RWPE2 (cell line): ENCODE results near the gene MAJIN.

Experiments
- ATAC-seq: fragments of 200-7000 bp; cut with Tn5 transposase; 3 replicates; pipeline ENCODE4 v1.9.1; 2021; ENCODE audit warnings: low read depth
- DNase-seq: peaks from one replicate; pipeline ENCODE4 v3.0.0-alpha.2; 2020; ENCODE audit warnings: low spot score
- H3K27ac ChIP-seq: fragments of 450-650 bp; 2 replicates; pipeline ENCODE4 v1.5.1; 2017; ENCODE audit warnings: mild to moderate bottlenecking; ENCODE audit not compliant: poor library complexity, severe bottlenecking
- H3K27me3 ChIP-seq: fragments of 250-450 bp; sonication (Bioruptor Pico); 2 replicates; pipeline ENCODE4 v1.5.1; 2021; ENCODE audit warnings: mild to moderate bottlenecking, moderate library complexity; ENCODE audit not compliant: insufficient read depth, poor library complexity, severe bottlenecking
- H3K36me3 ChIP-seq: fragments of 250-450 bp; sonication (Bioruptor Pico); 2 replicates; pipeline ENCODE4 v1.5.1; 2020; ENCODE audit warnings: low read depth, mild to moderate bottlenecking, moderate library complexity
- H3K4me1 ChIP-seq: fragments of 250-450 bp; sonication (Bioruptor Pico); 2 replicates; pipeline ENCODE4 v1.5.1; 2021; ENCODE audit warnings: mild to moderate bottlenecking, moderate library complexity; ENCODE audit not compliant: insufficient read depth, poor library complexity, severe bottlenecking
- H3K4me3 ChIP-seq: fragments of 250-450 bp; sonication (Bioruptor Pico); 2 replicates; pipeline ENCODE4 v1.5.1; 2021; ENCODE audit warnings: mild to moderate bottlenecking, moderate library complexity; ENCODE audit not compliant: severe bottlenecking
- H3K9me3 ChIP-seq: fragments of 250-450 bp; sonication (Bioruptor Pico); 2 replicates; pipeline ENCODE4 v1.5.1; 2021; ENCODE audit warnings: mild to moderate bottlenecking, moderate library complexity; ENCODE audit not compliant: severe bottlenecking
- TF ChIP-seq, protein P1 (sequence below): fragments of 450-650 bp; IDR thresholded peaks from one replicate; pipeline ENCODE4 v1.5.1; 2017; ENCODE audit warnings: mild to moderate bottlenecking, moderate library complexity; ENCODE audit not compliant: poor library complexity, severe bottlenecking

The MAJIN gene

DNA sequence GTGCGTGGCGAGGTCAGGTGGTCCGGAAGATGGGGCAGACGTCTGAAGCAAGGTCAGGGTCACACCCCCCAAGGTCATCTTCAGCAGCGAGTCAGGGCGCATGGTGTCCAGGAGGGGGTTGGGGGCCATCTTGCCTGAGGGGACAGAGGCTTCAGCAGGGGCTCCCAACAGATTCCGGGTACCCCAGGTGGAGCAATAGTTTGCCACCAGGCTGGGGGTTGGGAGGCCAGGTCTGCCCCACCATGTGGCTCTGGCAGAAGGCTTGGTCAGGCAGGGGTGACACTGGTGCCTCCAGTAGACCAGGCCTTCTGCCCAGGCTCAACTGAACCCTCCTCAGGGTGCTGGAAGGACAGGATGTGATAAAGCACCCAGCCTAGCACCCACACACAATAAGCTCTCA is 60.8 kb downstream of the MAJIN start:
- no peak for ATAC-seq
- TF ChIP-seq, protein P1, sequence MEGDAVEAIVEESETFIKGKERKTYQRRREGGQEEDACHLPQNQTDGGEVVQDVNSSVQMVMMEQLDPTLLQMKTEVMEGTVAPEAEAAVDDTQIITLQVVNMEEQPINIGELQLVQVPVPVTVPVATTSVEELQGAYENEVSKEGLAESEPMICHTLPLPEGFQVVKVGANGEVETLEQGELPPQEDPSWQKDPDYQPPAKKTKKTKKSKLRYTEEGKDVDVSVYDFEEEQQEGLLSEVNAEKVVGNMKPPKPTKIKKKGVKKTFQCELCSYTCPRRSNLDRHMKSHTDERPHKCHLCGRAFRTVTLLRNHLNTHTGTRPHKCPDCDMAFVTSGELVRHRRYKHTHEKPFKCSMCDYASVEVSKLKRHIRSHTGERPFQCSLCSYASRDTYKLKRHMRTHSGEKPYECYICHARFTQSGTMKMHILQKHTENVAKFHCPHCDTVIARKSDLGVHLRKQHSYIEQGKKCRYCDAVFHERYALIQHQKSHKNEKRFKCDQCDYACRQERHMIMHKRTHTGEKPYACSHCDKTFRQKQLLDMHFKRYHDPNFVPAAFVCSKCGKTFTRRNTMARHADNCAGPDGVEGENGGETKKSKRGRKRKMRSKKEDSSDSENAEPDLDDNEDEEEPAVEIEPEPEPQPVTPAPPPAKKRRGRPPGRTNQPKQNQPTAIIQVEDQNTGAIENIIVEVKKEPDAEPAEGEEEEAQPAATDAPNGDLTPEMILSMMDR, result no peak

DNA sequence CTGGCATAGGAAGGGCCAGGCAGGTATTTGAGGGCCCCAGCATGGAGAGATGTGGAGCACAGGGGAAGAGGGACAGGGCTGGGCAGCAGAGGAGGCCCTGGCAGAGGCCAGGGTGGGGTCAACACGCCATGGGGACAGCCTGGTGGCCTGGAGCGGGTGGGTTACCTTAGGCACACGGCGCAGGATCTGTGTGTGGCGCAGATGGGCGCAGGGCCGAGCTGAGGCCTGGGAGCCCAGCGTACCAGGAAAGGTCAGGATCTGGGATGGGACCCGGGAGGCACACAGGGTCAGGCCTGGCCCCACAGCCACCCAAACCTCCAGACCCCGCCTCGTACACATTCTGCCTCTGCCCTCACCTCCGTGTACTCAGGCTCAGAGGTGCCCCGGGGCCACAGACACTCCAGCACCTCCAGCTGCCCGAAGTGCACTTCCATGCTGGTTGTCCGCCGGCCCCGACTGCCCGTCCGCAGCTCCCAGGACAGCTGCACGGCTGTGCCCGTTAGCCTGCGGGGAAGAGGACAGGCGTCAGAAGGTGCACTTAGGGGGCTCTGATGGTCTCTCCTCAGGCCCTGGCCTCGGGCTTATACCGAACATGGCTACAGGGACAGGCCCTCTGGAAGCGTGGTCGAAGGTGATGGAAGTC is 61.3 kb downstream of the MAJIN start:
- no peaks in the 10 kb centered on the region for H3K9me3 ChIP-seq
- TF ChIP-seq, protein P1, result no peak
- no peak for DNase-seq

More for the DNA sequence above, 60.8 kb downstream of the MAJIN start:
- Histone ChIP-seq H3K27me3 (no peaks in the 10 kb centered on the region), H3K4me3 (no peak overlapping the region), H3K4me1 (peaks cover 3% of the 10 kb centered on the region), H3K36me3 (peaks cover 44% of the 10 kb centered on the region), H3K27ac (no peak overlapping the region), H3K9me3 (no peaks in the 10 kb centered on the region)
- DNase-seq, result no peak

DNA sequence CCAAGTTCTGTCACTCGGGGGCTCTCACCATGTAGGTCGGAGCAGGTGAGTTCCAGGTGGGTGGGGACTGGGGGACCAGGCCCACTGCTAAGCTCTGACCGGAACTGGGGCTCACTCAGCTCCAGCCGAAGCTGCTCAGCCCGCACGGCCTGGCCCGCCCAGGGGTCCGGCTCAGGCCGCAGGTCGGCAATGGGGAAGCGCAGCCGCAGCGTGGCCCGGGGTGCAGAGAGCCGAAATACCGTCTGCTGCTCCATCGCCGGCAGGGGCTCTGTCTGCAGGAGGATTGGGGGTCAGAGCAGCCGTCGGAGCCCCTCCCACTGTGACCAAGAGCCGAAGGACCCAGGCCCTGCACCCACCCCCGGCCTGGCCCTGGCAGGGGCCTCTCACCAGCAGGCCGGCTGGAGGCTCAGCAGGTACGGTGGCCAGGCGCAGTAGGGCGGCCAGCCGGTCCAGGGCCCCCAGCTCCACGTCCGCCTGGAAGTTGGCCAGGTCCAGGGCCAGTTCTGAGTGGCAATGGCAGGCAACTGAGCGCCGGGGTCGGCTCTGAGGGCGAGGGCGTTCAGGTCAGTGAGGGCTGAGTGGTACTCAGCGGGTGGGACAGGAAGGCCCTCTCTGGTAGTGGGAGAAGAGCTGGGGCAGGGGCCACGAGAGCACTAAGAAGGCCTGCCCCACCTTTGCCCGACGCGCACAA is 62.1 kb downstream of the MAJIN start:
- Histone ChIP-seq H3K9me3 (no peaks in the 10 kb centered on the region), H3K4me1 (no peaks in the 10 kb centered on the region), H3K27ac (no peak overlapping the region), H3K27me3 (no peaks in the 10 kb centered on the region), H3K4me3 (no peak overlapping the region), H3K36me3 (peaks cover 56% of the 10 kb centered on the region)
- TF ChIP-seq, protein P1, result no peak
- no peak for ATAC-seq
- DNase-seq, result no peak

More for the DNA sequence above, 61.3 kb downstream of the MAJIN start:
- H3K27me3 ChIP-seq, result no peaks in the 10 kb centered on the region
- H3K4me1 ChIP-seq, result no peaks in the 10 kb centered on the region
- no peak for ATAC-seq
- H3K4me3 ChIP-seq, result no peak overlapping the region
- H3K27ac ChIP-seq, result no peak overlapping the region
- peaks cover 49% of the 10 kb centered on the region for H3K36me3 ChIP-seq

DNA sequence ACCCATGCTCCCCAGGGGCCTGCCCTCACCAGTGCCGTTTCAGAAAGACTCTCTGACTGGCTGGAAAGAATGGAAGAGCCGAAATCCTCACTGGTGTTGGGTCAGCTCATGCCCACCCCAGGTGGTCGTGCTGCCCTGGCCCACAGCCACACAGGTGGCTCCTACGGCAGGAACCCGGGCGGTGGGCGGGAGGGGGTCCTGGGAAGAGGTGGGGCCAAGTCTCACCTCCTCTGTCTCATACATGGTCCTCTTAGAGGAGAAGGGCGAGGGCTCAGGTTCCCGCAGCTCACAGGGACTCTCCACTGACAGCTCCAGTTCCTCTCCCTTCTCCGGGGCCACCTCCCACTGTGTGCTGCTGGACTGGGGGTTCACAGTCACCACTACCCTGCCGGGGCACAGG is 63.1 kb downstream of the MAJIN start:
- H3K4me1 ChIP-seq, result no peaks in the 10 kb centered on the region
- H3K9me3 ChIP-seq, result no peaks in the 10 kb centered on the region
- TF ChIP-seq, protein P1, result no peak
- H3K27ac ChIP-seq, result no peak overlapping the region
- no peak for DNase-seq
- no peak overlapping the region for H3K4me3 ChIP-seq
- ATAC-seq, result no peak
- H3K36me3 ChIP-seq, result peaks cover 59% of the 10 kb centered on the region
- no peaks in the 10 kb centered on the region for H3K27me3 ChIP-seq

DNA sequence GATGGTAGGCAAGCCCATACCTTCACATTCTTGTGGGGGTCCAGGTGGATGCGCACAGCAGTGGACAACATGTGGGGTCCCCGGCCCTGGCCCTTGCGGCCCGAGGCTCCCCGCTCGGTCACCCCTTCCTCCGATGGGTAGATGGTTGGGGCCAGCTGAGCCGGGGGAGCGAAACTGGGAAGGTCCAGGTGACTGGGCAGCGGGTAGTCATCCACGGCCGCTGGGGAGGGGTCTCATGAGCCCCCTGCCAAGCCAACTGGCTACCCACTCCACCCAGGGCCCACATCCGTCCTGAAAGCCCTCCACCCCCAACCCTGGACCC is 65.6 kb downstream of the MAJIN start:
- peaks cover 63% of the 10 kb centered on the region for H3K36me3 ChIP-seq
- ATAC-seq, result no peak

More for the DNA sequence above, 65.6 kb downstream of the MAJIN start:
- no peak for DNase-seq
- Histone ChIP-seq H3K27ac (no peak overlapping the region), H3K9me3 (no peaks in the 10 kb centered on the region), H3K4me3 (no peak overlapping the region), H3K4me1 (no peaks in the 10 kb centered on the region), H3K27me3 (no peaks in the 10 kb centered on the region)
- TF ChIP-seq, protein P1, result no peak
